GM12878 (cell line): Measurements from ENCODE around the gene OSTN. TPM values are rescaled to one million over a fixed set of nuclear protein-coding genes. Genes with fewer than 3 reads are reported as not detected.
A peak's percentile ranks its signal among the peaks of the same experiment; 100 is the strongest.

Experiments
- ATAC-seq: fragments of 200-7000 bp; cut with Tn5 transposase; 3 replicates; pipeline ENCODE4 v1.9.1; 2020; ENCODE audit warnings: mild to moderate bottlenecking, moderate library complexity
- BruUV-seq: library from RNA; stranded (reverse); fragments of 400-500 nt; replicated peaks from 2 replicates; lab custom pipeline; 2021; lab: Mats Ljungman, UMichigan
- CTCF ChIA-PET: fragments of 300-600 bp; sonication (Branson Sonifier 250); formaldehyde crosslinking; extraction: SDS; loops from one replicate; lab custom pipeline; 2021; ENCODE audit warnings: inconsistent platforms; lab: Yijun Ruan, JAX
- POLR2A ChIA-PET: fragments of 350-600 bp; formaldehyde crosslinking; extraction: SDS; loops from one replicate; lab custom pipeline; 2021; ENCODE audit warnings: inconsistent platforms; lab: Charles Lee
- RAD21 ChIA-PET: fragments of 300-600 bp; sonication (Branson Sonifier 250); formaldehyde crosslinking; loops from one replicate; lab custom pipeline; 2023; ENCODE audit warnings: antibody characterized with exemption; ENCODE audit not compliant: unreplicated experiment; lab: Charles Lee
- SMC1A ChIA-PET: fragments of 300-600 bp; sonication (Branson Sonifier 250); formaldehyde crosslinking; loops from one replicate; lab custom pipeline; 2023; ENCODE audit not compliant: unreplicated experiment, uncharacterized antibody; lab: Charles Lee
- DNase-seq: peaks from one replicate; pipeline ENCODE4 v3.0.0-alpha.2; 2011; ENCODE audit warnings: low read depth, low spot score
- FAIRE-seq: peaks from 3 replicates; lab custom pipeline; 2011; peaks lifted over from hg19 to GRCh38; lab: Jason Lieb, UNC
- H2AFZ ChIP-seq: 2 replicates; pipeline ENCODE4 v1.6.0; 2011; ENCODE audit warnings: low read depth, low read length, control low read depth; ENCODE audit not compliant: control insufficient read depth
- H3K27ac ChIP-seq: 2 replicates; pipeline ENCODE4 v1.5.1; 2011; ENCODE audit warnings: control low read depth; ENCODE audit not compliant: control insufficient read depth, insufficient read depth
- H3K27me3 ChIP-seq, 2 experiments: replicated peaks in 1 of 2; 2 replicates each; pipeline versions ENCODE4 v1.6.0 to v1.6.1; 2011; ENCODE audit warnings: low read length in 1 of 2; ENCODE audit not compliant: control insufficient read depth in 2 of 2, insufficient read depth in 2 of 2
- H3K36me3 ChIP-seq, 2 experiments: 2 replicates each; pipeline ENCODE4 v1.5.1; 2011; ENCODE audit warnings: low read length in 1 of 2; ENCODE audit not compliant: control insufficient read depth in 2 of 2, insufficient read depth in 2 of 2
- H3K4me1 ChIP-seq: 2 replicates; pipeline ENCODE4 v1.6.1; 2011; ENCODE audit warnings: mild to moderate bottlenecking, low read length, moderate library complexity, mixed read lengths; ENCODE audit not compliant: control insufficient read depth, insufficient read depth
- H3K4me2 ChIP-seq: 2 replicates; pipeline ENCODE4 v1.6.0; 2011; ENCODE audit warnings: control low read depth; ENCODE audit not compliant: control insufficient read depth, insufficient read depth
- H3K4me3 ChIP-seq: fragments of 200-600 bp; sonication (generic); 2 replicates; pipeline ENCODE4 v1.5.1; 2016
- H3K79me2 ChIP-seq: 2 replicates; pipeline ENCODE4 v1.6.0; 2011; ENCODE audit warnings: low read length; ENCODE audit not compliant: control insufficient read depth, insufficient read depth
- H3K9ac ChIP-seq: 2 replicates; pipeline ENCODE4 v1.8.0; 2011; ENCODE audit warnings: low read length, control low read depth, mixed read lengths; ENCODE audit not compliant: control insufficient read depth, insufficient read depth
- H3K9me3 ChIP-seq: replicated peaks from 3 replicates; pipeline ENCODE4 v1.5.1; 2011; ENCODE audit warnings: mild to moderate bottlenecking, low read length; ENCODE audit not compliant: control insufficient read depth, insufficient read depth
- H4K20me1 ChIP-seq: 2 replicates; pipeline ENCODE4 v1.6.0; 2011; ENCODE audit not compliant: control insufficient read depth, insufficient read depth
- ATF7 ChIP-seq: fragments of 450-650 bp; IDR thresholded peaks from 2 replicates; pipeline ENCODE4 v1.6.1; 2016; ENCODE audit warnings: low read depth, mild to moderate bottlenecking
- HCFC1 ChIP-seq: fragments of 150-350 bp; IDR thresholded peaks from 2 replicates; pipeline ENCODE4 v1.6.1; 2014; ENCODE audit warnings: low read length
- NR2F1 ChIP-seq: fragments of 450-650 bp; conservative IDR thresholded peaks from 2 replicates; pipeline ENCODE4 v1.6.1; 2017; ENCODE audit warnings: mild to moderate bottlenecking
- WGBS: methylation state at CpG from one replicate; pipeline ENCODE4 v1.1.6; 2016; ENCODE audit warnings: low lambda C conversion rate; ENCODE audit not compliant: insufficient replicate concordance, insufficient coverage; ENCODE audit errors: missing lambda C conversion rate; 5-methylcytosine and 5-hydroxymethylcytosine counted together
- in situ Hi-C: fragments of 300-500 bp; cut with MboI; formaldehyde crosslinking; loops from 9 replicates; pipeline ENCODE4 v1.14.3; 2018; ENCODE audit warnings: mixed read lengths
- intact Hi-C: fragments of 100-400 bp; cut with micrococcal nuclease; formaldehyde crosslinking; loops from one replicate; pipeline ENCODE4 v1.14.2; 2022; ENCODE audit not compliant: unreplicated experiment
- polyA plus RNA-seq, 11 experiments: library from polyadenylated mRNA; depleted of rRNA in 4 of 11; unstranded in 6 of 11; stranded (reverse) in 5 of 11; fragments of >200 nt; fragmentation: Nextera tagmentation in 4 of 11; fragmentation: Illumina TruSeq in 1 of 11; extraction: Ambion mirVana in 4 of 11; extraction: Trizol in 1 of 11; gene quantifications; 1 replicate in 1 of 11; 2 replicates in 10 of 11; pipeline versions ENCODE4 v1.2.1 to v1.2.3, GENCODE V29; 2011 to 2016; ENCODE audit warnings: inconsistent platforms in 2 of 11, missing spikeins in 2 of 11, low read depth in 1 of 11
- total RNA-seq, 4 experiments: library from RNA; depleted of rRNA in 3 of 4; stranded (reverse); fragments of >200 nt in 3 of 4; fragmentation: Illumina TruSeq in 1 of 4; extraction: Trizol in 1 of 4; gene quantifications; 2 replicates each; pipeline versions ENCODE4 v1.2.1 to v1.2.3, GENCODE V29; 2013 to 2021
- TF ChIP-seq, protein P1 (sequence below): IDR thresholded peaks from 2 replicates; pipeline ENCODE4 v1.6.1; 2011; ENCODE audit warnings: borderline replicate concordance, low read depth, mild to moderate bottlenecking, moderate library complexity, mixed read lengths, low read length; ENCODE audit not compliant: insufficient read depth; ENCODE audit errors: extremely low read length

OSTN gene
- total and polyA plus RNA-seq, 10 of the 15 experiments (the other 5 are each of a cell fraction or from before 2014, with no cell fraction given): 0.04 to 0.27 (median 0.06) TPM; not detected in 6

DNA sequence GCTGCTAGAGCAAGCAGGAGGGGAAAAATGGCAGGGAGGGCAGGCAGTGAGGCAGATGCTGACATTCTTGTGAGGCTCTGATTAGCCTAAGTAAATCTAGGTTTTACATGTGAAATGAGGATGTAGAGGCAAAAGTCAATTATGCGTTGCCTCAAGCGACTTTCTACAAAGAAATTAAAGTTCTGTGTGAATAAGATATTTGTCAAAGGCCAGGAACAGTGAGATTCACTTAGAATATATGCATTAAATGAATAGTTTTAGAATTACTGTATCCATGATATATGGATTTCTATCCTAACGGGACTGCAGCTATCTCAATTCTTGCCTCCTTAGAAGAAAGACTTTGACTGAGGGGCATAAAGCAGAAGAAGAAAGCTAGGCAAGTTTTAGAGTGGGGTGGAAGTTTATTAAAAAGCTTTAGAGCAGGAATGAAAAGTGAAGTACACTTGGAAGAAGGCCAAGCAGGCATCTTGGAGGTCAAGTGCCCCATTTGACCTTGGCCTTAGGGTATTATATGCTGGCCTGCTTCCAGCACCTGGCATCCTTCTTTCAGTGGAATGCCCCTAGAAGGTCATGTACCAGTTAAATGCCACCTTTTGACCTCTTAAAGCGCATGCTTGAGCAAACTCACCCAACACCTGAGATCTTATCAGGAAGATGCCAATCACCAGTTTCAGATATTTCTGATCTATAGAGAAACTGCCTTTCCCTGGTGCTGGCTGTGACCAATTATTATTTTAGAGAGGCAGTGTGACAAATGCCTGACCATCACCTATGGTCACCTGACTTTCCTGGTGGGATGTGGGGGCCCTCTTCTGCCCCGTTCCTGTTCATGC is 38.2 kb downstream of the OSTN start:
- BruUV-seq: no TSS peak
- Histone ChIP-seq H3K4me1 (peaks cover 19% of the 10 kb centered on the region; the same call in 1 of the 2 replicates), H3K27ac (no peak overlapping the region), H3K36me3 (no peaks in the 10 kb centered on the region), H3K9me3 (no peaks in the 10 kb centered on the region; the same call in 2 of the 3 replicates), H4K20me1 (no peaks in the 10 kb centered on the region), H2AFZ (no peak overlapping the region), H3K9ac (no peak overlapping the region), H3K79me2 (no peaks in the 10 kb centered on the region), H3K4me3 (no peak overlapping the region), H3K4me2 (no peak overlapping the region), H3K27me3 (no peaks in the 10 kb centered on the region)
- TF ChIP-seq, protein P1, sequence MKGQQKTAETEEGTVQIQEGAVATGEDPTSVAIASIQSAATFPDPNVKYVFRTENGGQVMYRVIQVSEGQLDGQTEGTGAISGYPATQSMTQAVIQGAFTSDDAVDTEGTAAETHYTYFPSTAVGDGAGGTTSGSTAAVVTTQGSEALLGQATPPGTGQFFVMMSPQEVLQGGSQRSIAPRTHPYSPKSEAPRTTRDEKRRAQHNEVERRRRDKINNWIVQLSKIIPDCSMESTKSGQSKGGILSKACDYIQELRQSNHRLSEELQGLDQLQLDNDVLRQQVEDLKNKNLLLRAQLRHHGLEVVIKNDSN: no peak
- TF ChIP-seq NR2F1 (peak; percentile 60), ATF7 (no peak), HCFC1 (no peak)
- RAD21 ChIA-PET: interaction anchor here (1.0 kb wide), 2 partner anchors 55 to 124 kb away, joined by 3 read pairs; no protein-coding TSS in a partner anchor
- in situ Hi-C loops (no loop called here), intact Hi-C loops (loop anchor here (5.0 kb wide), 1 partner anchor 140 kb away; no protein-coding TSS in a partner anchor)
- no peak for DNase-seq
- POLR2A ChIA-PET: interaction anchor here (0.5 kb wide), 1 partner anchor 57 kb away, joined by 3 read pairs; no protein-coding TSS in a partner anchor
- no peak for FAIRE-seq
- CTCF ChIA-PET: interaction anchor here (0.7 to 1.7 kb wide), 6 partner anchors 11 to 152 kb away, joined by 3 to 5 read pairs (median 3); no protein-coding TSS in a partner anchor
- 96% methylated on average over 5 of the region's 5 CpGs for WGBS
- SMC1A ChIA-PET: interaction anchor here (0.9 to 4.1 kb wide), 13 partner anchors 8 to 161 kb away, joined by 3 to 15 read pairs (median 4); no protein-coding TSS in a partner anchor
- no peak for ATAC-seq
